H9 (cell line): ENCODE results near the gene TTC3. TPM values are rescaled to one million over a fixed set of nuclear protein-coding genes. Genes with fewer than 3 reads are reported as not detected.

Experiments
- DNase-seq: peaks from one replicate; pipeline ENCODE4 v3.0.0-alpha.2; 2017
- H2AFZ ChIP-seq: one replicate; pipeline ENCODE4 v1.6.1; 2013; ENCODE audit warnings: mild to moderate bottlenecking, low read length, control low read depth, moderate library complexity
- H2AK5ac ChIP-seq: 2 replicates; pipeline ENCODE4 v1.6.1; 2013; ENCODE audit warnings: low read length, control low read depth, mixed read lengths; ENCODE audit not compliant: insufficient read length
- H2BK120ac ChIP-seq: one replicate; pipeline ENCODE4 v1.6.1; 2013; ENCODE audit warnings: low read depth, mild to moderate bottlenecking, low read length, control low read depth, inconsistent platforms; ENCODE audit not compliant: poor library complexity, severe bottlenecking
- H2BK12ac ChIP-seq: 2 replicates; pipeline ENCODE4 v1.6.1; 2013; ENCODE audit warnings: low read length, control low read depth, mixed read lengths, low read depth; ENCODE audit not compliant: insufficient read length
- H2BK15ac ChIP-seq: 2 replicates; pipeline ENCODE4 v1.6.1; 2013; ENCODE audit warnings: low read depth, low read length, control low read depth
- H2BK20ac ChIP-seq: one replicate; pipeline ENCODE4 v1.6.1; 2013; ENCODE audit warnings: low read depth, mild to moderate bottlenecking, low read length, control low read depth, inconsistent platforms; ENCODE audit not compliant: poor library complexity, severe bottlenecking
- H2BK5ac ChIP-seq: 2 replicates; pipeline ENCODE4 v1.6.1; 2013; ENCODE audit warnings: low read length, control low read depth, mixed read lengths; ENCODE audit not compliant: insufficient read length
- H3K14ac ChIP-seq: 2 replicates; pipeline ENCODE4 v1.6.1; 2013; ENCODE audit warnings: low read length, control low read depth; ENCODE audit not compliant: insufficient read depth
- H3K18ac ChIP-seq: 2 replicates; pipeline ENCODE4 v1.6.1; 2013; ENCODE audit warnings: low read depth, mild to moderate bottlenecking, mixed read lengths, low read length, control low read depth; ENCODE audit not compliant: insufficient read length
- H3K23ac ChIP-seq: 2 replicates; pipeline ENCODE4 v1.6.1; 2013; ENCODE audit warnings: low read length, control low read depth, mixed read lengths, low read depth; ENCODE audit not compliant: insufficient read length
- H3K23me2 ChIP-seq: 2 replicates; pipeline ENCODE4 v1.6.1; 2013; ENCODE audit warnings: low read depth, mild to moderate bottlenecking, mixed read lengths, low read length, control low read depth; ENCODE audit not compliant: insufficient read length, poor library complexity, severe bottlenecking
- H3K27ac ChIP-seq: 2 replicates; pipeline ENCODE4 v1.5.1; 2013; ENCODE audit warnings: low read length, control low read depth, mixed read lengths, low read depth; ENCODE audit not compliant: insufficient read length
- H3K27me3 ChIP-seq: 2 replicates; pipeline ENCODE4 v1.6.1; 2013; ENCODE audit warnings: low read length, control low read depth, inconsistent platforms; ENCODE audit not compliant: insufficient read depth
- H3K4ac ChIP-seq: 2 replicates; pipeline ENCODE4 v1.6.1; 2013; ENCODE audit warnings: low read depth, mild to moderate bottlenecking, control low read depth, inconsistent platforms, low read length, moderate library complexity
- H3K4me1 ChIP-seq: 2 replicates; pipeline ENCODE4 v1.6.1; 2013; ENCODE audit warnings: low read length, control low read depth, inconsistent platforms; ENCODE audit not compliant: insufficient read depth
- H3K4me2 ChIP-seq: 2 replicates; pipeline ENCODE4 v1.6.1; 2013; ENCODE audit warnings: low read length, control low read depth, mixed read lengths; ENCODE audit not compliant: insufficient read length, insufficient read depth
- H3K56ac ChIP-seq: 2 replicates; pipeline ENCODE4 v1.6.1; 2013; ENCODE audit warnings: low read depth, mild to moderate bottlenecking, mixed read lengths, low read length, control low read depth; ENCODE audit not compliant: insufficient read length
- H3K79me1 ChIP-seq: 2 replicates; pipeline ENCODE4 v1.6.1; 2013; ENCODE audit warnings: low read depth, mild to moderate bottlenecking, moderate library complexity, low read length, control low read depth, inconsistent platforms; ENCODE audit not compliant: insufficient read depth, poor library complexity, severe bottlenecking
- H3K79me2 ChIP-seq: 2 replicates; pipeline ENCODE4 v1.6.1; 2013; ENCODE audit warnings: low read length, control low read depth, inconsistent platforms; ENCODE audit not compliant: insufficient read depth
- H3K9ac ChIP-seq: 2 replicates; pipeline ENCODE4 v1.6.1; 2013; ENCODE audit warnings: low read length, control low read depth, mixed read lengths; ENCODE audit not compliant: insufficient read length; ENCODE audit errors: extremely low read depth
- H3K9me3 ChIP-seq: one replicate; pipeline ENCODE4 v1.6.1; 2013; ENCODE audit warnings: low read depth, low read length, inconsistent platforms; ENCODE audit not compliant: control insufficient read depth
- H3T11ph ChIP-seq: one replicate; pipeline ENCODE4 v1.6.1; 2013; ENCODE audit warnings: mild to moderate bottlenecking, low read length, control low read depth, inconsistent platforms
- H4K20me1 ChIP-seq: one replicate; pipeline ENCODE4 v1.6.1; 2013; ENCODE audit not compliant: control insufficient read depth, insufficient read length, insufficient read depth
- H4K5ac ChIP-seq: 2 replicates; pipeline ENCODE4 v1.6.1; 2013; ENCODE audit warnings: low read depth, mild to moderate bottlenecking, mixed read lengths, low read length, control low read depth; ENCODE audit not compliant: insufficient read length
- H4K8ac ChIP-seq: replicated peaks from 2 replicates; pipeline ENCODE4 v1.6.1; 2013; ENCODE audit warnings: low read length, control low read depth, mixed read lengths, low read depth; ENCODE audit not compliant: insufficient read length
- H4K91ac ChIP-seq: 2 replicates; pipeline ENCODE4 v1.6.1; 2013; ENCODE audit warnings: low read depth, mild to moderate bottlenecking, moderate library complexity, mixed read lengths, low read length, control low read depth; ENCODE audit not compliant: insufficient read length
- H3K27ac Mint-ChIP-seq, 3 experiments: 2 replicates in 2 of 3; 3 replicates in 1 of 3; pipeline ENCODE4 v1.8.0; 2020 to 2021; ENCODE audit warnings: mixed read lengths in 3 of 3, mild to moderate bottlenecking in 1 of 3, moderate library complexity in 1 of 3
- H3K27me3 Mint-ChIP-seq: 2 replicates; pipeline ENCODE4 v1.8.0; 2021; ENCODE audit warnings: low read depth, mild to moderate bottlenecking, moderate library complexity, mixed read lengths
- H3K36me3 Mint-ChIP-seq, 3 experiments: 2 replicates in 2 of 3; 3 replicates in 1 of 3; pipeline ENCODE4 v1.8.0; 2020 to 2021; ENCODE audit warnings: low read depth in 3 of 3, mixed read lengths in 3 of 3; ENCODE audit not compliant: insufficient read depth in 1 of 3
- H3K4me1 Mint-ChIP-seq, 2 experiments: 2 replicates each; pipeline ENCODE4 v1.8.0; 2020; ENCODE audit warnings: mixed read lengths in 2 of 2
- H3K4me3 Mint-ChIP-seq, 2 experiments: 2 replicates in 1 of 2; 3 replicates in 1 of 2; pipeline ENCODE4 v1.8.0; 2020 to 2021; ENCODE audit warnings: mild to moderate bottlenecking in 2 of 2, mixed read lengths in 2 of 2, moderate library complexity in 1 of 2
- H3K9me3 Mint-ChIP-seq, 2 experiments: 2 replicates in 1 of 2; 3 replicates in 1 of 2; pipeline ENCODE4 v1.8.0; 2020; ENCODE audit warnings: mild to moderate bottlenecking in 2 of 2, mixed read lengths in 2 of 2, moderate library complexity in 1 of 2
- CTCF ChIP-seq: fragments of 200-600 bp; sonication (generic); conservative IDR thresholded peaks from 3 replicates; pipeline ENCODE4 v1.8.0; 2021; ENCODE audit warnings: antibody characterized with exemption, mild to moderate bottlenecking
- total RNA-seq: library from RNA; stranded (reverse); gene quantifications from 2 replicates; pipeline ENCODE4 v1.2.1, GENCODE V29; 2021

TTC3 gene
- total RNA-seq, 1 experiment from 2014 or later = 46.5 TPM

GRCh38 chr21:37064841-37065240 is 8.2 kb upstream of the TTC3 start:
- Mint-ChIP-seq H3K9me3 (no peaks in the 10 kb centered on the region), H3K36me3 (peaks cover 0 to 17% (median 10%) of the 10 kb centered on the region in 3 experiments; a peak in 4 of 7 replicates), H3K27me3 (no peaks in the 10 kb centered on the region; the same call in 1 of the 2 replicates), H3K4me3 (no peak overlapping the region), H3K4me1 (peaks cover 13 to 19% of the 10 kb centered on the region in 2 experiments), H3K27ac (no peak overlapping the region)
- Histone ChIP-seq H3K23ac (no peak overlapping the region), H3K4ac (no peak overlapping the region), H3K18ac (no peak overlapping the region), H3K4me2 (no peak overlapping the region), H2BK20ac (no peak overlapping the region), H3K14ac (no peak overlapping the region), H3K79me1 (no peaks in the 10 kb centered on the region), H4K5ac (no peak overlapping the region), H2BK120ac (no peak overlapping the region), H4K20me1 (no peaks in the 10 kb centered on the region), H4K8ac (no peak overlapping the region), H4K91ac (no peak overlapping the region), H3T11ph (no peak overlapping the region), H2AFZ (no peak overlapping the region), H3K9me3 (no peaks in the 10 kb centered on the region), H2BK12ac (no peak overlapping the region), H3K4me1 (peaks cover 3% of the 10 kb centered on the region; the same call in 1 of the 2 replicates), H3K9ac (no peak overlapping the region), H3K56ac (no peak overlapping the region), H3K27me3 (no peaks in the 10 kb centered on the region), H2BK5ac (no peak overlapping the region), H2BK15ac (no peak overlapping the region), H3K79me2 (no peaks in the 10 kb centered on the region), H2AK5ac (no peak overlapping the region), H3K27ac (no peak overlapping the region), H3K23me2 (no peaks in the 10 kb centered on the region)
- no peak for DNase-seq
- no peak for TF ChIP-seq CTCF
